ENCODE data around the gene ZC3H18.

Gene ZC3H18

GRCh38 chr16:88597856-88598491 is 27.8 kb downstream of the ZC3H18 start:
- in situ Hi-C loops (cut with MboI; ENCODE audit: low pct_unique_long_range_greater_than_20kb, low sequenced_read_pairs, unreplicated experiment): no loop called here
- no peak for TF ChIP-seq CTCF (IDR thresholded peaks at IDR 0.05; ENCODE audit: extremely low read depth, insufficient read depth, missing control alignments)
- no peak for DNase-seq (ENCODE audit: low spot score)

GRCh38 chr16:88599092-88599733 is 29.0 kb downstream of the ZC3H18 start:
- TF ChIP-seq CTCF (IDR thresholded peaks at IDR 0.05; ENCODE audit: extremely low read depth, insufficient read depth, missing control alignments): no peak
- in situ Hi-C loops (cut with MboI; ENCODE audit: low pct_unique_long_range_greater_than_20kb, low sequenced_read_pairs, unreplicated experiment): no loop called here
- no peak for DNase-seq (ENCODE audit: low spot score)

GRCh38 chr16:88599825-88600538 is 29.8 kb downstream of the ZC3H18 start:
- no peak for DNase-seq (ENCODE audit: low spot score)
- in situ Hi-C loops (cut with MboI; ENCODE audit: low pct_unique_long_range_greater_than_20kb, low sequenced_read_pairs, unreplicated experiment): no loop called here
- no peak for TF ChIP-seq CTCF (IDR thresholded peaks at IDR 0.05; ENCODE audit: extremely low read depth, insufficient read depth, missing control alignments)

GRCh38 chr16:88600539-88600896 is 30.3 kb downstream of the ZC3H18 start:
- no peak for TF ChIP-seq CTCF (IDR thresholded peaks at IDR 0.05; ENCODE audit: extremely low read depth, insufficient read depth, missing control alignments)
- in situ Hi-C loops (cut with MboI; ENCODE audit: low pct_unique_long_range_greater_than_20kb, low sequenced_read_pairs, unreplicated experiment): no loop called here
- no peak for DNase-seq (ENCODE audit: low spot score)

- no peak for DNase-seq (ENCODE audit: low spot score)
- in situ Hi-C loops (cut with MboI; ENCODE audit: low pct_unique_long_range_greater_than_20kb, low sequenced_read_pairs, unreplicated experiment): no loop called here
- TF ChIP-seq CTCF (IDR thresholded peaks at IDR 0.05; ENCODE audit: extremely low read depth, insufficient read depth, missing control alignments): no peak
These were observed 31.3 kb downstream of the ZC3H18 start for GRCh38 chr16:88601313-88602036.

GRCh38 chr16:88602091-88602490 is 31.9 kb downstream of the ZC3H18 start:
- in situ Hi-C loops (cut with MboI; ENCODE audit: low pct_unique_long_range_greater_than_20kb, low sequenced_read_pairs, unreplicated experiment): no loop called here
- DNase-seq (ENCODE audit: low spot score): no peak
- TF ChIP-seq CTCF (IDR thresholded peaks at IDR 0.05; ENCODE audit: extremely low read depth, insufficient read depth, missing control alignments): no peak
